Hair follicle dermal papilla cell (primary cell): Measurements from ENCODE around the gene TGFBR2. TPM values are rescaled to one million over a fixed set of nuclear protein-coding genes. Genes with fewer than 3 reads are reported as not detected.

Experiments
- total RNA-seq: library from RNA; depleted of rRNA; stranded (reverse); fragments of >200 nt; gene quantifications from 2 replicates; pipeline ENCODE4 v1.2.3, GENCODE V29; 2012

TGFBR2 gene
- 121 and 132 TPM in 2 replicates for total RNA-seq

DNA sequence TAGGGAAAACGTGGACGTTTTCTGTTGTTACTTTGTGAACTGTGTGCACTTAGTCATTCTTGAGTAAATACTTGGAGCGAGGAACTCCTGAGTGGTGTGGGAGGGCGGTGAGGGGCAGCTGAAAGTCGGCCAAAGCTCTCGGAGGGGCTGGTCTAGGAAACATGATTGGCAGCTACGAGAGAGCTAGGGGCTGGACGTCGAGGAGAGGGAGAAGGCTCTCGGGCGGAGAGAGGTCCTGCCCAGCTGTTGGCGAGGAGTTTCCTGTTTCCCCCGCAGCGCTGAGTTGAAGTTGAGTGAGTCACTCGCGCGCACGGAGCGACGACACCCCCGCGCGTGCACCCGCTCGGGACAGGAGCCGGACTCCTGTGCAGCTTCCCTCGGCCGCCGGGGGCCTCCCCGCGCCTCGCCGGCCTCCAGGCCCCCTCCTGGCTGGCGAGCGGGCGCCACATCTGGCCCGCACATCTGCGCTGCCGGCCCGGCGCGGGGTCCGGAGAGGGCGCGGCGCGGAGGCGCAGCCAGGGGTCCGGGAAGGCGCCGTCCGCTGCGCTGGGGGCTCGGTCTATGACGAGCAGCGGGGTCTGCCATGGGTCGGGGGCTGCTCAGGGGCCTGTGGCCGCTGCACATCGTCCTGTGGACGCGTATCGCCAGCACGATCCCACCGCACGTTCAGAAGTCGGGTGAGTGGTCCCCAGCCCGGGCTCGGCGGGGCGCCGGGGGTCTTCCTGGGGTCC is at the start of gene TGFBR2:
TGFBR2 (plus strand) TSS at position 301 of the 731 bp plus-strand sequence; CDS start at position 584, 283 bp downstream.

